ENCODE data around the gene SDC4.

DNA sequence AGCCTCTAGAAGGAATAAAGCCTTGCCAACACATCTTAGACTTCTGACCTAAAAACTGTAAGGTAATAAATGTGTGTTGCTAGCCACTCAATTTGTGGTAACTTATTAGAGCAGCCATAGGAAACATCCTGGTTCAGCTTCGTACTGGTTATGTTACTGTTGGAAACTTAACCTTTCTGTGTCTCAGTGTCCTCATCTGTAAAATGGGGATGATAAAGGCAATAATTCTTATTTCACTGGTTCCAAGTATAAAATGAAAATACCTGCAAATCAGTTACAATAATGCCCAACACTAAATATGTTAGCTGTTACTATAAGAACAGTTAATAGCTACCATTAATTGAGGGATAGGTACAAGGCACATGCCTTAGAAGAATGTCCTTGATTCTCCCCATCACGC, 55.9 kb downstream of the SDC4 start:
- TF ChIP-seq POLR2AphosphoS5 (IDR thresholded peaks at IDR 0.05) (no peak), POLR2A (IDR thresholded peaks at IDR 0.05) (no peak)
- TF ChIP-seq, protein P1, sequence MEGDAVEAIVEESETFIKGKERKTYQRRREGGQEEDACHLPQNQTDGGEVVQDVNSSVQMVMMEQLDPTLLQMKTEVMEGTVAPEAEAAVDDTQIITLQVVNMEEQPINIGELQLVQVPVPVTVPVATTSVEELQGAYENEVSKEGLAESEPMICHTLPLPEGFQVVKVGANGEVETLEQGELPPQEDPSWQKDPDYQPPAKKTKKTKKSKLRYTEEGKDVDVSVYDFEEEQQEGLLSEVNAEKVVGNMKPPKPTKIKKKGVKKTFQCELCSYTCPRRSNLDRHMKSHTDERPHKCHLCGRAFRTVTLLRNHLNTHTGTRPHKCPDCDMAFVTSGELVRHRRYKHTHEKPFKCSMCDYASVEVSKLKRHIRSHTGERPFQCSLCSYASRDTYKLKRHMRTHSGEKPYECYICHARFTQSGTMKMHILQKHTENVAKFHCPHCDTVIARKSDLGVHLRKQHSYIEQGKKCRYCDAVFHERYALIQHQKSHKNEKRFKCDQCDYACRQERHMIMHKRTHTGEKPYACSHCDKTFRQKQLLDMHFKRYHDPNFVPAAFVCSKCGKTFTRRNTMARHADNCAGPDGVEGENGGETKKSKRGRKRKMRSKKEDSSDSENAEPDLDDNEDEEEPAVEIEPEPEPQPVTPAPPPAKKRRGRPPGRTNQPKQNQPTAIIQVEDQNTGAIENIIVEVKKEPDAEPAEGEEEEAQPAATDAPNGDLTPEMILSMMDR (IDR thresholded peaks at IDR 0.05 in 8 of 11, conservative IDR thresholded peaks at IDR 0.05 in 3 of 11): no peak

Measured in spleen (tissue), 7 donors.